ENCODE results near the gene PTPRE.

Gene PTPRE, protein sequence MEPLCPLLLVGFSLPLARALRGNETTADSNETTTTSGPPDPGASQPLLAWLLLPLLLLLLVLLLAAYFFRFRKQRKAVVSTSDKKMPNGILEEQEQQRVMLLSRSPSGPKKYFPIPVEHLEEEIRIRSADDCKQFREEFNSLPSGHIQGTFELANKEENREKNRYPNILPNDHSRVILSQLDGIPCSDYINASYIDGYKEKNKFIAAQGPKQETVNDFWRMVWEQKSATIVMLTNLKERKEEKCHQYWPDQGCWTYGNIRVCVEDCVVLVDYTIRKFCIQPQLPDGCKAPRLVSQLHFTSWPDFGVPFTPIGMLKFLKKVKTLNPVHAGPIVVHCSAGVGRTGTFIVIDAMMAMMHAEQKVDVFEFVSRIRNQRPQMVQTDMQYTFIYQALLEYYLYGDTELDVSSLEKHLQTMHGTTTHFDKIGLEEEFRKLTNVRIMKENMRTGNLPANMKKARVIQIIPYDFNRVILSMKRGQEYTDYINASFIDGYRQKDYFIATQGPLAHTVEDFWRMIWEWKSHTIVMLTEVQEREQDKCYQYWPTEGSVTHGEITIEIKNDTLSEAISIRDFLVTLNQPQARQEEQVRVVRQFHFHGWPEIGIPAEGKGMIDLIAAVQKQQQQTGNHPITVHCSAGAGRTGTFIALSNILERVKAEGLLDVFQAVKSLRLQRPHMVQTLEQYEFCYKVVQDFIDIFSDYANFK

DNA sequence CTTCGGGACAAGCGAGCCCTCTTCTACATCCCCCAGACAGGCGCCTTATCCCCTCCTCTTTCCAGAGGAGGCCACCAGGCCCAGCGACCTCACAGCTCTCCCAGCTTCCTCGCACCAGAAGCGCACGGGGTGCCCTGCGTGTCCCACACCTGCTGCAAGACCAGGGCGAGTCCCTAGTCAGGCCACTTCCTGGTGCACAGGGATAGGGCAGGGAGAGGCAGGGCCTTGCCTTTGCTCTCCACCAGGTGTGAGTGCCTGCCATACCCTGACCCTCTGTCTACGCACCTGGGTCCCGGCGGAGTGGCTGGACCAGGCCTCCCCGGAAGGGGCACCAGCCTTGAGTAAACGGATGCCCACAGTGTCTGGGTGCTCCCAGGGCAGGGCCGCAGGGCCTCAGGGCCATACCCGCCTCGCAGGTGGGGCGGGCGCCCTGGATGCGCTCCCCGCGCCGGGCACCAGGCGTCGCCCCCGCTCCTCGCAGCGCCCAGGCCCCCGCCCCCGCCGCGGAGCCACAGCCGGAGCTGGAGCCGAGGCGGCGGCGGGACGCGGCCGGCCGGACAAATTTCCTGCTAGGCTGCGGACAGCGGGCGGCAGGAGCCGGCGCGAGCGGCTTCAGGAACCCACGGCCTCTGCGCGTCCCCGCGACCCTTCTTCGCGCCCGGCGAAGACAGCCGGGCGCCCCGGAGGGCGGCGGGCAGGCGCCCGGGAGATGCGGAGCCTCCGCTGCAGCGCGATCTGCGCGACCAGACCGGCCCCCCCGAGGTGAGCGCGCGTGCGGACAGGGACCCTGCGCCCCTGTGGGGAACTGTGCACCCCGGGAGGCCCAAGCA is at the start of gene PTPRE:
PTPRE (plus strand) TSS at position 556 of the 830 bp plus-strand sequence. CDS start 133,779 bp downstream, outside the sequence.
- Histone ChIP-seq H3K4me3 (ENCODE audit: severe bottlenecking) (peak within 1 kb of the TSS; percentile 70), H3K9me3 (ENCODE audit: severe bottlenecking) (no peaks in the 10 kb centered on the region), H3K27me3 (ENCODE audit: insufficient read depth, poor library complexity, severe bottlenecking) (no peaks in the 10 kb centered on the region), H3K36me3 (ENCODE audit: low read depth) (no peaks in the 10 kb centered on the region), H3K4me1 (ENCODE audit: insufficient read depth, poor library complexity, severe bottlenecking) (peaks cover 11% of the 10 kb centered on the region), H3K27ac (ENCODE audit: poor library complexity, severe bottlenecking) (peak within 1 kb of the TSS; percentile 41)
- DNase-seq (ENCODE audit: low spot score) = no peak
- peak; percentile 87 for ATAC-seq (ENCODE audit: low read depth)
- TF ChIP-seq, protein P1, sequence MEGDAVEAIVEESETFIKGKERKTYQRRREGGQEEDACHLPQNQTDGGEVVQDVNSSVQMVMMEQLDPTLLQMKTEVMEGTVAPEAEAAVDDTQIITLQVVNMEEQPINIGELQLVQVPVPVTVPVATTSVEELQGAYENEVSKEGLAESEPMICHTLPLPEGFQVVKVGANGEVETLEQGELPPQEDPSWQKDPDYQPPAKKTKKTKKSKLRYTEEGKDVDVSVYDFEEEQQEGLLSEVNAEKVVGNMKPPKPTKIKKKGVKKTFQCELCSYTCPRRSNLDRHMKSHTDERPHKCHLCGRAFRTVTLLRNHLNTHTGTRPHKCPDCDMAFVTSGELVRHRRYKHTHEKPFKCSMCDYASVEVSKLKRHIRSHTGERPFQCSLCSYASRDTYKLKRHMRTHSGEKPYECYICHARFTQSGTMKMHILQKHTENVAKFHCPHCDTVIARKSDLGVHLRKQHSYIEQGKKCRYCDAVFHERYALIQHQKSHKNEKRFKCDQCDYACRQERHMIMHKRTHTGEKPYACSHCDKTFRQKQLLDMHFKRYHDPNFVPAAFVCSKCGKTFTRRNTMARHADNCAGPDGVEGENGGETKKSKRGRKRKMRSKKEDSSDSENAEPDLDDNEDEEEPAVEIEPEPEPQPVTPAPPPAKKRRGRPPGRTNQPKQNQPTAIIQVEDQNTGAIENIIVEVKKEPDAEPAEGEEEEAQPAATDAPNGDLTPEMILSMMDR (IDR thresholded peaks at IDR 0.05; ENCODE audit: poor library complexity, severe bottlenecking) = peak; percentile 97

DNA sequence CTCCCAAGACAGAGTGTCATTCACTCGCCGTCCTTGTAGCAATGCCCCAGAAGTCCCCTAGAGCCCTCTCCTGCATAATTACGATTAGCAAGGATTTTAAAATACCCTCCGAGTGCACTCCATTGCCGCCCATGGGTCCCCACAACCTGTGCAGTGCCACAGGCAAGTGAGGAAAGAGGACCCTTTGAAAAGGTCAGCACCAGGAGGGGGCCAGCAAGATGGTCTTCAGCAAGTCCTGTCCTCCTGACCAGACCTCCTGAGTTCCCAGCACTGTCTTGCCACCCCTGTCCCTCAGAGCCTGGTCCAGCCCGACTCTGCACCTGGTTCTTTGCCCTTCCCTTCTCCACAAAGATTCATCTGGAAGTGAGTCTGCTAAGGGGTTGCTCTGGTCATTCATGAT is 46.3 kb upstream of the PTPRE start:
- H3K9me3 ChIP-seq (ENCODE audit: severe bottlenecking) = peaks cover 2% of the 10 kb centered on the region
- no peaks in the 10 kb centered on the region for H3K27me3 ChIP-seq (ENCODE audit: insufficient read depth, poor library complexity, severe bottlenecking)
- DNase-seq (ENCODE audit: low spot score) (no peak), ATAC-seq (ENCODE audit: low read depth) (no peak)
- H3K27ac ChIP-seq (ENCODE audit: poor library complexity, severe bottlenecking) = no peak overlapping the region
- H3K4me3 ChIP-seq (ENCODE audit: severe bottlenecking) = no peak overlapping the region
- H3K36me3 ChIP-seq (ENCODE audit: low read depth) = no peaks in the 10 kb centered on the region
- TF ChIP-seq, protein P1 (IDR thresholded peaks at IDR 0.05; ENCODE audit: poor library complexity, severe bottlenecking) = no peak
- no peaks in the 10 kb centered on the region for H3K4me1 ChIP-seq (ENCODE audit: insufficient read depth, poor library complexity, severe bottlenecking)

DNA sequence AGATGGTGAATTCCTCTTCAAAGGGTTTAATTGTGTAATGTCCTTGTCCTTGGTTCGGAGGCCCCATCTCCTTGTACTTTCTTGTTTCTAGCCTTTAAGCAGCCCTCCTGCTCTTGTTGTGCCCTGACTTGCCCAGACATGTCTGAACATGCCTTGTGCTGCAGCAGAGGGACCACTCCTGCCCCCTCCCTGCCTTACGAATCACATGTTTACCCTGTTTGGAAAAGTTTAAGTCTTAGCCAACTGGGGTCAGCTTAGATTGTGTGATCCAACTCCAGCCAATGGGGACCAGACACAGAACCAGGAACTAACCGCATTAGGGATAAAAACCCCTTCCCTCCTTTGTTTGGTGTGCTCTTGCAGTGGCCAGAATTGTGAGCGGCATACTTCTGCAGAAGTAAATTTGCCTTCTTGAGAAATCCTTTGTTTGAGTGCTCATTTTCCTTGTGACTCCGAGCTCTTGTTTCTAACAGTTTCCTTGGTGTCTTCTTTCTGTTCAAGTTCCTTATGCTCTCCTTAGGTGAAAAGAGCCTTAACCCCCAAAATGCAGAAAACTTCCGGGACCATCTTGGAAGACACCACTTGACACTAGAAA is 43.6 kb upstream of the PTPRE start:
- Histone ChIP-seq H3K9me3 (ENCODE audit: severe bottlenecking) (peaks cover 2% of the 10 kb centered on the region), H3K27ac (ENCODE audit: poor library complexity, severe bottlenecking) (no peak overlapping the region), H3K27me3 (ENCODE audit: insufficient read depth, poor library complexity, severe bottlenecking) (peaks cover 3% of the 10 kb centered on the region), H3K4me3 (ENCODE audit: severe bottlenecking) (no peak overlapping the region), H3K4me1 (ENCODE audit: insufficient read depth, poor library complexity, severe bottlenecking) (no peaks in the 10 kb centered on the region), H3K36me3 (ENCODE audit: low read depth) (no peaks in the 10 kb centered on the region)
- TF ChIP-seq, protein P1 (IDR thresholded peaks at IDR 0.05; ENCODE audit: poor library complexity, severe bottlenecking) = no peak
- ATAC-seq (ENCODE audit: low read depth) (no peak), DNase-seq (ENCODE audit: low spot score) (no peak)

DNA sequence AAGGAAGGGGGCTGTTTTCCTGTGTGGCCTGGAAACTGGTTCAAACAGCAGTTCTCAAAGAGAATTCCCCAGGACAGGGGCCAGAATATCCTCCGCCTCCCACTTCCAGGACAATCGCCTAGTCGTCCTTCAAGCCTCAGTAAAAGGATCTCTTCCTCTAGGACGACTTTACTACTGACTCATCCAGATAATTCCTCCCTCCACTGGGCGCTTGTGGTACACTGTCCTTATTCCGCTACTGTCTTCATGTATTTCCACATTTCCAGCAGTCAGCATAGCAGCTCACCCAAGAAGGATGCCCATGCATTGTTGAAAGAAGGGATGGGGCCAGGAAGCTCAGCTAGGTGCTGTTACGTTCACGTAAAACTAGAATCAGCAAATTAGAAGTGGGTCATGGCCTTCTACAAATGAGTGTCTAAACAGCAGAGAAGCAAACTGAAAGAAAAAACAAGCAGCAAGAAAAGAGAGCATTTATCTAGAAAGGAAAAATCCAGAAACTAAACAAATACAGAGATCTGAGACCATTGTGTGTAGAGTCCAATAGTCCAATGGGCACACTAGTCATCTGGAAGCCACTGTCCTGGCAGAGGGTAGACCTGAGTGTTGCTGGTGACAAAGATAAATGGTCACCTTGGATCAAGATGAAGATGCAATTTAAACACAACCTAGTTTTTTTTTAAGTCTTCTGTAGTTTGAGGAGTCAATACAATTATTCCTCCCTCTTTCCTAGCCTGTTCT is 40.5 kb upstream of the PTPRE start:
- Histone ChIP-seq H3K4me1 (ENCODE audit: insufficient read depth, poor library complexity, severe bottlenecking) (no peaks in the 10 kb centered on the region), H3K9me3 (ENCODE audit: severe bottlenecking) (peaks cover 11% of the 10 kb centered on the region), H3K36me3 (ENCODE audit: low read depth) (no peaks in the 10 kb centered on the region), H3K27me3 (ENCODE audit: insufficient read depth, poor library complexity, severe bottlenecking) (peaks cover 3% of the 10 kb centered on the region), H3K27ac (ENCODE audit: poor library complexity, severe bottlenecking) (no peak overlapping the region), H3K4me3 (ENCODE audit: severe bottlenecking) (no peak overlapping the region)
- DNase-seq (ENCODE audit: low spot score) (no peak), ATAC-seq (ENCODE audit: low read depth) (no peak)
- TF ChIP-seq, protein P1 (IDR thresholded peaks at IDR 0.05; ENCODE audit: poor library complexity, severe bottlenecking) = no peak
